SK-N-SH (cell line): ENCODE data around the gene RMI1. TPM values are rescaled to one million over a fixed set of nuclear protein-coding genes. Genes with fewer than 3 reads are reported as not detected.

Experiments
- CTCF ChIA-PET: fragments of 300-600, 350-600 bp; formaldehyde crosslinking; extraction: SDS; loops from one replicate; lab custom pipeline; 2021; lab: Yijun Ruan, JAX
- POLR2A ChIA-PET: fragments of 350-600 bp; sonication (Branson Sonifier 250); formaldehyde crosslinking; extraction: SDS; loops from one replicate; lab custom pipeline; 2020; ENCODE audit warnings: antibody characterized with exemption, inconsistent platforms; lab: Yijun Ruan, JAX
- DNase-seq: peaks from one replicate; pipeline ENCODE4 v3.0.0; 2012
- H2AFZ ChIP-seq: fragments of 200-600 bp; sonication (generic); 2 replicates; pipeline ENCODE4 v1.8.1; 2016; ENCODE audit warnings: antibody characterized with exemption, mild to moderate bottlenecking, low read depth
- H3F3A ChIP-seq: fragments of 200-600 bp; sonication (generic); replicated peaks from 2 replicates; pipeline ENCODE3; 2016; ENCODE audit warnings: antibody characterized with exemption, mild to moderate bottlenecking; ENCODE audit not compliant: insufficient read depth
- H3K27ac ChIP-seq, 2 experiments: fragments of 200-500 bp in 1 of 2; fragments of 200-600 bp in 1 of 2; sonication (Bioruptor generic) in 1 of 2; sonication (generic), shearing (Covaris generic) in 1 of 2; 2 replicates each; pipeline versions ENCODE4 v1.5.1 to v1.6.1; 2014 to 2016; ENCODE audit warnings: low read depth in 2 of 2, inconsistent platforms in 1 of 2, low read length in 1 of 2, mild to moderate bottlenecking in 1 of 2, mixed read lengths in 1 of 2
- H3K27me3 ChIP-seq: fragments of 200-600 bp; sonication (generic), shearing (Covaris generic); 2 replicates; pipeline ENCODE4 v1.6.1; 2016; ENCODE audit warnings: mixed run types; ENCODE audit not compliant: insufficient read depth
- H3K36me3 ChIP-seq, 2 experiments: fragments of 200-500 bp in 1 of 2; fragments of 200-600 bp in 1 of 2; sonication (Bioruptor generic) in 1 of 2; sonication (generic) in 1 of 2; replicated peaks in 1 of 2; 2 replicates each; pipeline versions ENCODE3 to v1.5.1; 2014 to 2016; ENCODE audit warnings: low read length in 1 of 2, mild to moderate bottlenecking in 1 of 2; ENCODE audit not compliant: insufficient read depth in 2 of 2, control insufficient read depth in 1 of 2
- H3K4me1 ChIP-seq, 2 experiments: fragments of 200-500 bp in 1 of 2; fragments of 200-600 bp in 1 of 2; sonication (Bioruptor generic) in 1 of 2; sonication (generic), shearing (Covaris generic) in 1 of 2; 2 replicates each; pipeline versions ENCODE4 v1.5.1 to v1.6.1; 2014 to 2016; ENCODE audit warnings: low read depth in 1 of 2, low read length in 1 of 2, mixed run types in 1 of 2; ENCODE audit not compliant: insufficient read depth in 2 of 2, control insufficient read depth in 1 of 2
- H3K4me2 ChIP-seq: fragments of 200-600 bp; sonication (generic), shearing (Covaris generic); 2 replicates; pipeline ENCODE4 v1.6.1; 2017; ENCODE audit warnings: mixed run types
- H3K4me3 ChIP-seq, 2 experiments: fragments of 200-500 bp in 1 of 2; fragments of 200-600 bp in 1 of 2; sonication (Bioruptor generic) in 1 of 2; sonication (generic), shearing (Covaris generic) in 1 of 2; 2 replicates each; pipeline versions ENCODE4 v1.5.1 to v1.8.1; 2014 to 2016; ENCODE audit warnings: low read depth in 2 of 2, inconsistent platforms in 1 of 2, low read length in 1 of 2, mild to moderate bottlenecking in 1 of 2, mixed read lengths in 1 of 2, moderate library complexity in 1 of 2
- H3K79me2 ChIP-seq: fragments of 200-600 bp; sonication (generic); 2 replicates; pipeline ENCODE4 v1.8.1; 2017; ENCODE audit warnings: mild to moderate bottlenecking; ENCODE audit not compliant: insufficient read depth
- H3K9ac ChIP-seq: fragments of 200-600 bp; sonication (generic); 2 replicates; pipeline ENCODE4 v1.6.1; 2017; ENCODE audit warnings: mixed run types
- H3K9me2 ChIP-seq: fragments of 200-600 bp; sonication (generic); 2 replicates; pipeline ENCODE4 v1.6.1; 2017; ENCODE audit warnings: mixed run types
- H3K9me3 ChIP-seq: fragments of 200-600 bp; sonication (generic); 2 replicates; pipeline ENCODE4 v1.6.1; 2017; ENCODE audit warnings: mixed run types, mild to moderate bottlenecking, moderate library complexity
- H4K20me1 ChIP-seq: fragments of 200-600 bp; sonication (generic); 2 replicates; pipeline ENCODE4 v1.6.1; 2017; ENCODE audit warnings: mild to moderate bottlenecking, mixed run types; ENCODE audit not compliant: insufficient read depth
- CHD2 ChIP-seq: fragments of 150-350 bp; IDR thresholded peaks from 2 replicates; pipeline ENCODE4 v1.6.1; 2018; ENCODE audit warnings: low read length; ENCODE audit not compliant: partially characterized antibody
- EP300 ChIP-seq, 2 experiments: IDR thresholded peaks; 2 replicates each; pipeline versions ENCODE4 v1.4.0 to v1.6.1; 2012; ENCODE audit warnings: borderline replicate concordance in 1 of 2, low read depth in 1 of 2, low read length in 1 of 2
- FOXJ3 ChIP-seq: sonication (generic); formaldehyde crosslinking; IDR thresholded peaks from 2 replicates; pipeline ENCODE4 v1.5.1; 2020; ENCODE audit warnings: mild to moderate bottlenecking, missing genetic modification reagents
- FOXM1 ChIP-seq: IDR thresholded peaks from 2 replicates; pipeline ENCODE4 v1.4.0; 2012; ENCODE audit warnings: low read depth, mild to moderate bottlenecking
- GATA2 ChIP-seq: sonication (generic); formaldehyde crosslinking; IDR thresholded peaks from 2 replicates; pipeline ENCODE4 v1.5.0; 2020; ENCODE audit warnings: mild to moderate bottlenecking, missing genetic modification reagents
- MEF2A ChIP-seq: IDR thresholded peaks from 2 replicates; pipeline ENCODE4 v1.4.0; 2012; ENCODE audit warnings: low read depth, borderline replicate concordance
- MXI1 ChIP-seq: IDR thresholded peaks from 2 replicates; pipeline ENCODE4 v1.6.1; 2012; ENCODE audit warnings: mild to moderate bottlenecking, low read depth, low read length, improper control_type of control experiment
- NRF1 ChIP-seq: IDR thresholded peaks from 2 replicates; pipeline ENCODE4 v1.6.1; 2012; ENCODE audit warnings: low read depth, mild to moderate bottlenecking, low read length
- PBX3 ChIP-seq: IDR thresholded peaks from 2 replicates; pipeline ENCODE4; 2012
- POLR2AphosphoS5 ChIP-seq: IDR thresholded peaks from 2 replicates; pipeline ENCODE4 v1.6.1; 2012; ENCODE audit warnings: low read depth, low read length
- RXRA ChIP-seq: IDR thresholded peaks from 2 replicates; pipeline ENCODE4 v1.4.0; 2012; ENCODE audit warnings: low read depth, mild to moderate bottlenecking, borderline replicate concordance
- SIN3A ChIP-seq: IDR thresholded peaks from 2 replicates; pipeline ENCODE4 v1.6.1; 2012; ENCODE audit warnings: low read depth, mild to moderate bottlenecking, low read length, moderate library complexity, borderline replicate concordance
- SMC3 ChIP-seq: IDR thresholded peaks from 2 replicates; pipeline ENCODE4 v1.6.1; 2012; ENCODE audit warnings: low read depth, low read length, improper control_type of control experiment
- USF1 ChIP-seq: IDR thresholded peaks from 2 replicates; pipeline ENCODE4 v1.4.0; 2012; ENCODE audit warnings: low read depth, borderline replicate concordance
- YY1 ChIP-seq: IDR thresholded peaks from 2 replicates; pipeline ENCODE4 v1.4.0; 2012; ENCODE audit warnings: low read depth, mild to moderate bottlenecking
- WGBS: methylation state at CpG from one replicate; pipeline ENCODE4 v1.1.6; 2017; ENCODE audit warnings: low lambda C conversion rate; 5-methylcytosine and 5-hydroxymethylcytosine counted together
- polyA plus RNA-seq, 3 experiments: library from polyadenylated mRNA; depleted of rRNA; stranded (reverse); fragments of >200 nt; gene quantifications; 2 replicates each; pipeline ENCODE4 v1.2.3, GENCODE V29; 2012

The RMI1 gene
- polyA plus RNA-seq, 1 of the 3 experiments (the other 2 are of a cell fraction), result 1.0 TPM

DNA sequence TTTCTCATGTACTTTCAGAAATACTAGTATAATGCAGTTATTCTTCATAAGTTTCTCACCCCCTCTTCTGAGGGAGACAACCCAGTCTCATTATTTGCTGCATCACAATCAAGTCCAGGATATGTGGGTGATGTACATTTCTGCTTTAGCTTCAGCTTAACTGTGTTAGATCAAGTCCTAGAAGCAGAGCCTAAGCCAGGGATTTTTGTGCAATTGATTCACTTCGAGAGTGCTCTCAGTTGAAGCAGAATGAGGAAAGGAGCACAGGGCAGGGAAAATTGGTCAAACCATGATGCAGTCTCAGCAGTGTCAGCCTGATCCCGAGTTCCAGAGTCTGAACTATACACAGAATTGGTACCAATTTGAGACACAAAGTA lies 15.6 kb upstream of the RMI1 start:
- no peaks in the 10 kb centered on the region for H3K9me3 ChIP-seq
- H2AFZ ChIP-seq, result no peak overlapping the region
- no peak overlapping the region for H3K9ac ChIP-seq
- 36% methylated on average over 2 of the region's 2 CpGs for WGBS
- POLR2A ChIA-PET, result interaction anchor here (1.0 to 1.6 kb wide), 2 partner anchors 9 to 15 kb away, joined by 3 to 5 read pairs; partner anchors contain the start of genes HNRNPK and RMI1
- H3K4me2 ChIP-seq, result no peak overlapping the region
- no peaks in the 10 kb centered on the region; a peak in 1 of 4 replicates for H3K4me1 ChIP-seq
- H3K9me2 ChIP-seq, result no peaks in the 10 kb centered on the region
- H4K20me1 ChIP-seq, result peaks cover 37% of the 10 kb centered on the region
- H3K36me3 ChIP-seq, result peaks cover 33 to 40% of the 10 kb centered on the region in 2 experiments
- H3K4me3 ChIP-seq, result no peak overlapping the region
- peak overlapping the region; percentile 31 to 60; a peak in 3 of 4 replicates for H3K27ac ChIP-seq
- CTCF ChIA-PET, result interaction anchor here (1.4 kb wide), 1 partner anchor 296 kb away, joined by 6 read pairs; no protein-coding TSS in a partner anchor
- TF ChIP-seq POLR2AphosphoS5, result no peak
- TF ChIP-seq CHD2, result no peak
- TF ChIP-seq YY1, result no peak
- TF ChIP-seq NRF1, result no peak
- no peak for TF ChIP-seq EP300 (IDR thresholded peaks at IDR 0.05; ENCODE audit: borderline replicate concordance in 1 of 2, low read depth in 1 of 2, low read length in 1 of 2)
- TF ChIP-seq FOXM1, result no peak
- TF ChIP-seq USF1, result no peak
- TF ChIP-seq FOXJ3 (CRISPR knock-in tag), result no peak
- TF ChIP-seq SIN3A, result no peak
- no peak for TF ChIP-seq MXI1
- TF ChIP-seq RXRA, result no peak
- TF ChIP-seq SMC3, result no peak
- no peak for TF ChIP-seq GATA2
- peaks cover 51% of the 10 kb centered on the region for H3F3A ChIP-seq
- peaks cover 8% of the 10 kb centered on the region for H3K79me2 ChIP-seq
- H3K27me3 ChIP-seq, result no peaks in the 10 kb centered on the region
- no peak for DNase-seq

- Histone ChIP-seq H3K4me2 (no peak overlapping the region), H3K27me3 (no peaks in the 10 kb centered on the region), H3K9me2 (no peaks in the 10 kb centered on the region), H4K20me1 (peaks cover 43% of the 10 kb centered on the region), H3K4me3 (no peak overlapping the region), H3F3A (peaks cover 55% of the 10 kb centered on the region), H3K9ac (no peak overlapping the region), H3K9me3 (no peaks in the 10 kb centered on the region), H3K27ac (peak overlapping the region in 1 of 2 experiments; percentile 60), H2AFZ (no peak overlapping the region), H3K79me2 (peaks cover 14% of the 10 kb centered on the region), H3K36me3 (peaks cover 39 to 46% of the 10 kb centered on the region in 2 experiments), H3K4me1 (no peaks in the 10 kb centered on the region; a peak in 1 of 4 replicates)
- POLR2A ChIA-PET, result interaction anchor here (1.0 to 1.6 kb wide), 2 partner anchors 9 to 15 kb away, joined by 3 to 5 read pairs; partner anchors contain the start of genes HNRNPK and RMI1
- DNase-seq, result peak; percentile 26
- CTCF ChIA-PET, result interaction anchor here (1.4 kb wide), 1 partner anchor 295 kb away, joined by 6 read pairs; no protein-coding TSS in a partner anchor
- 83% methylated on average over 11 of the region's 11 CpGs for WGBS
- TF ChIP-seq PBX3, result no peak
- TF ChIP-seq SIN3A, result no peak
- peak; percentile 63; the same call in 1 of the 2 replicates for TF ChIP-seq POLR2AphosphoS5
- TF ChIP-seq MEF2A, result no peak
Observed at GRCh38 chr9:83965350-83966208, 15.0 kb upstream of the RMI1 start.
